CMK (cell line): ENCODE measurements around the gene ACSL6.

Experiments used
- DNase-seq: peaks from one replicate; pipeline ENCODE4 v3.0.0-alpha.2; 2010; ENCODE audit warnings: low read depth

The ACSL6 gene

DNA sequence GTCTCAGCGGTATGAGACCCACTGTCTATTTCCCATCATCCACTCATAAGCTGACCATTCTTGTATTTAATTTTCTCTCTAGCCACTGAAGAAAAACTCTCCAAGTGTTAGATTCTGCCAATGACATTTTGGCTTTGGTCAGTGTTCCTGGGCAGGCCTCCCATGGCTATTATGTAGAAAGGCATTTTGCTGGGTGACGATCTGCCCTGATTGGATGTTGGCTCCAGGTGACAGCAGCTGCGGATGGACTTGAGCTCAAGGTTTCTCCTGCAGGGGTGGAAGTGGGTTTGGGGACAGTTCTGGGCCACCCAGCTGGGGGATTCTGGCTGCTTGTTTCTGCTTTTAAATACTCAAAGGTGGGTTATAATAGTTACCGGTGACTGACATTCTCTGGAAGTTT, 31.6 kb downstream of the ACSL6 start:
- DNase-seq = no peak

DNA sequence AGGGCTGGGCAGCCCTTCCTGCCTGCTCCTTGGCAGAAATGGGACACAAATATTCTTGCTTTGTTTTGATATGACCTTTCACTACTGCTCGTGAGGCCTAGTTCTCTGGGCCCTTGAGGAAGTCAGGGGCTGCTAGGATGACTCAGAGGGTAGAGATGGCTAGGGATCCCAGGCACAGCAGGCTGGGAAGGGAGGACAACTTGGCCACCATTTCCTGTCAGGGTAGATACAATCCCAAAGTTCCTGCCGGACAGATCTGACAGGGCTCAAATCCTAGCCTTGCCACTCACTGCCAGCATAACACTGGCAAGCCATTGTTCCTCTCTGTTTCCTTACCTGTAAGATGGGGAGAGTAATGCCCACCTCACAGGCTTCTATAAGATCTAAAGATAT, 34.2 kb downstream of the ACSL6 start:
- no peak for DNase-seq

DNA sequence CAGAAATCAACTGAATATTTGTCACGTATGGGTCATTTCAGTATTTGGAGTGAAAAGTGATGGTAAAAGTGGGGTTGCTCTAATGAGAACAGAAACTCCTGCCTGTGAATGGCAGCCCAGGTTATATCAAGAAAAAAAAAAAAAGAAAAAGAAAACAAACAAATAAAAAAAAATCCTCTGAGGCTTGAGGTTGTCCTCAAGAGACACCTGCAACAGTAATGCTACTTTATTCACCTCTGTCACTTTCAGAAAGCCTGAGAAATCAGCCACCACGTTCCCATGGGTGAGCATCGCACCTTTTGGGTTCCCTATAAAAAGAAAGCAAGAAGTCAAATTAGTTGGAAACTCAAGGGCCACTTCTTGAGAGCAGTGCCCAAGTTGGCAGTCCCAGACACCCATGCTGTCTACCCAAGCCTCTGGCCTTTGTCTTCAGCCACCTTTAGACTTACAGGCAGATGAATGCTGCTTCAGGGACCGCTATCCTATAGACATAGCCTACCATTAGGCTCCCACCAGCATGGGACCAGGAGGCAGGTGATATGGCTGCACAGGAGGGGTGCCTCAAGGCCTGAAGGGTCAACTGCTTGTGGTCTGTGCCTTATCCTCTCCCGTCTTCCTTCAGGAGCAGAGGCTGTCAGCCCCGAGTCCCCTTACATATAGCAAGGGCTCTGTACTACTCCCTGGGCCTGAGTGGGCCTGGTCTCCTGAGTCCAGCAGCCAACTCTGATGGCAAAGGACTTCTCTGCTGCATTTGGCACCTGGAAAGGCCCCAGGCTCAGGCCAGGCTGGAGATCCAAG, 34.8 kb downstream of the ACSL6 start:
- DNase-seq = no peak

DNA sequence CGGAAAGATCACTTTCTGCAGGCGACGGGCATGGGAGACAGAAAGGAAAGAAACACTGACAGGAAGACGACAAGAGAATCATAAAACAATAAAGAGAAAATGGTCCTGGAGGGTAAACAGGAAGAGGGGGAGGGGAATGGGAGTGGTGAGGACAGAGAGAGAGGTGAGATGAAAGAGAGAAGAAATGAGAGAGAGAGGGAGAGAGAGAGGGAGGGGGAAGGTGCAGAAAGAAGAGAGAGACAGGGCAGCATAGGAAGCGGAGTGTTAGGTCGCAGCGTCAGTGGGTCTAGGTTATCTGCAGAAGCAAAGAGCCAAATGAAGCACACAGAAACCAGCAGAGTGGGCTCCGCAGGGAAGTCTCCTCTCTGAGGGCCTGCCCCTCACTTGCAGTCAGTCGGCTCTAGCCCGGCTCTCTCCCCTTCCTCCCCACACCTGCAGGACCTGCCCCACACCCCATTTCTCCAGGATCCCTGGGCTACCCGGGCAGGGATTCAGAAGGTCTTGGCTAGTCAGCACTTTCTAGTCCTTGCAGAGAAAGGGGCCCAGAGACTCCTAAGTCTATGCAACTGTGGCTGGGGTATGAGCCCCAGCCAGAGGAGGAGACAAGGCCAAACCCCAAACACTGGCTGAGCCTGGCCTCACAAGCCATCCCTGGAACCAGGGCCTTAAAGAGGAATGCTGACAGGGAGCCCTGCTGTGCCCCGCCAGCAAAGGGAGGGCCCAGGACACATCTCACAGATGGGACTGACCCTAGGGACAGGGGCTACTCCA, 36.3 kb downstream of the ACSL6 start:
- DNase-seq = no peak

DNA sequence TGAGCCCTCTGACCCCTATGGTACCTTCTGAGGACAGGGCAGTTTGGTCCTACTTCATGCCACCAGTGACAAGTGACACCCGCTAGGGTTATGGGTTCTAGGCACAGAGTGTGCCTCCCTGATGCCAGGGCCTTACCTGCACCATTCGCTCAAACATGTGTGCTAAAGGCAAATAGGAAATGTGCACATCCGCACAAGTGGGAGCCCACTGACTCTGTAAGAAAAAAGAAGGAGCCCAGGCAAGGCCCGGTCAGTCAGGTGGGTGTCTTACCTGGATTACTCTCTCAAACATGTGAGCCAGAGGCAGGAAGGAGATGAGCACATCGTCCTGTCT, 36.9 kb downstream of the ACSL6 start:
- DNase-seq = no peak

DNA sequence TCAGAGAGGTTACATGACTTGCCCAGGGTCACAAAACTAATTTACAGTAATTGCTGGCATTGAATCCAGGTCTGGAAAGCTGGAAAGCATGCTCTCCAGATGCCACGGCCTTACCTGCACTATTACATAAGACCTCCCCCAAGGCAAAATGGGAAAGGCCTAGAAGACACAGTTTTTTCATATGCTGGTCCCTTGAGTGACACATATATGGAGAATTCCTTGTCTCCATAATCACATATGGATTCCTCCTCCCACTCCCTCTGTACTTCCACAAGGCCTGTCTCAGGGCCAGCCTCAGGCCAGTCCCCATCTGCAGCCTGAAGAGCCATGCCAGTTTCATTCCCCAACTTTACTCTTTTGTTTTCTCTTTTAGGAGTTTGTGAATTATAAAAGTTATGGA, 37.4 kb downstream of the ACSL6 start:
- DNase-seq = no peak

DNA sequence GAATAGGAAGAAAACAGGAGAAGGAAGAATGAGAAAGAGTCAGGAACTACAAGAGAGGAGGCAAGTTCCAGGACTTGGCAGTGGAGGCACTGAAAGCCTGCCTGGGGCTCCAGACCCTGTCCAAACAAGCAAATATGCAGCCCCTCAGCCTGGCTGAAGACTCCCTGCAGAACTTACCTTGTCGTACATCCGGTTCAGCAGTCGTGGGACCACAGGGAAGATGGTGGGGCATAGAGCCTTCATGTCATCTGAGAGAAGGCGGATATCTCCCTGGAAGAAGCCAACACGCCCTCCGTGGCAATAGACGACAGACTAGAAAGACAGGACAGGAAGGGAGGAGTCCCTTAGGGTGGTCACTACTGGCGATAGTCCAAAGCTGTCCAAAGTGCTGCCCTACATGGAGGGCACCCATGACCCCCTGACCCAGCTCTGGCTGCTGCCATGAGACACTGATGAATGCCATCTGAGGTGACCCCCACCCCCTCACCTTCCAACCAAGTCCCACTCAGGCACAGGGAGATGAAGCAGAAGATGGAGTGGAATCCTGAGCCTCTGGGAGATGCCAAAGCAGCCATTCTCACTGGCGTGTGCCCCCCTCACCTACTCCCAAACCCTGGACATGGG, 38.3 kb downstream of the ACSL6 start:
- no peak for DNase-seq

DNA sequence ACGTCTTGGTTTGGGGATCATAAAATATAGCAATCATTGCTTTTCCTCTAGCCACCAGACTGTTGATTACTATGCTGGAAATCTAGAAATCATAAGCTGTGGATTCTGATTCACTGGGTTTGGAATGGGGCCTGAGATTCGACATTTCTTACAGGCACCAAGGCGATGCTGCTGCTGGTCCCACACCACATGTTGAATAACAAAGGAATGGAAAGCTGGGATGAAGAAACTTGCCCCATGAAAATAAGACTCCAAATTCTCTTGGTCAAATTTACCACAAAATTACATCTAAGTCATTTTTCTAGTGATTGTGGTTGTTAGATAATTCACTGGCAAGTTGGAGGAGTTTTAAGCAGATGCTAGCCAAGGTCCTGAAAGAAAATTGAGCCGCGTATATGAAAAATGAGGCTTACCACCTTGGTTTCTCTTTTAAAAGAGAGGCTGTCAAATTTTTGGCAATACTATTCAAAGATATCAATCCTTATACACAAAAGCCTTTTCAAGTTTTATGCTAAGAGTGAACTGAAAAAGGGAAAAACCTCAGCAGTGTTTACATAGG, 43.0 kb downstream of the ACSL6 start:
- no peak for DNase-seq

DNA sequence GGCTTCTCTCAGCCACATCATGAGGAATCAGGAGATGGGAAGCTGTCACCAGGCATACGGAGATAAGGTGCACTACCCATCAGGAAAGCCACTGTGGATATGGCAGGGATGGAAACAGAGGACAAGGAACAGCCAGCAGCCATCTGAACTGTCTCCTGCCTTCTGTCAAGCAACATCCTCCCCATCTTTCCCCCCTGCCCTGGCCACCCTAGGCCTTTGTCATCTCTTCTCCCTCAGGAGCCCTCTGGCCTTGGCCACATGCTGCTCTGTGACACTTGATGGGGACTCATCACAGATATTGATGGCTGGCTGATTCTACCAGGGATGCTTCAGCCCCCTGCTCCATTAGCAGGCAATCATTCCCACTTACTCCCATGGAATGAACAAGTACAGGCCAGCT, 44.9 kb downstream of the ACSL6 start:
- no peak for DNase-seq

DNA sequence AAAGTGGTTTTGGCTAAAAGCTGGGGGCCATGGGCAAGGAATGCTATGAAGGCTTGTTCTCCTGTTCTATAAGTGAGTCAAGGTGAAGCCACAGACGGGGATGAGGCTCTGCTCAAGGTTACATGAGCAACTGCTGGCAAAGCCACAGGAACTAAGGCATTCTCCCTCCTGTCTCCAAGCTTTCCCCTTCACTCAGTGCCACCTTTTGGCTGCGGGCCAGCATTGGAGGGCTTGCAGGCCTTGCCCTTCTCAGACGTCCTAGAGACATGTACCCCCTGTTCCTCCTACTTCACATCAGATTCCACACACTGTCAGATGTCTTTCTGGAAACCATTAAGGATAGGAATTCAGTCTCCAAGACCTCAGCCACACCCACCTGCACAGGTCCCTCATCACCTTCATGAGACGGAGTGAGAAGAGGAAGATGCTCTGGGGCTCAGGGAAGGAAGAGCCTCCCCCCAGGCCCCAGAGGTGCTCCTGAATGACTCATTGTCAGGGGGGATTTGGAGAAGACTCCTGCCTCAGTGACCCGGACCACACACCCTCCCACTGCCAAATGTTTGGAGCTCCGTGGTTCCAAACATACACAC, 45.5 kb downstream of the ACSL6 start:
- no peak for DNase-seq

DNA sequence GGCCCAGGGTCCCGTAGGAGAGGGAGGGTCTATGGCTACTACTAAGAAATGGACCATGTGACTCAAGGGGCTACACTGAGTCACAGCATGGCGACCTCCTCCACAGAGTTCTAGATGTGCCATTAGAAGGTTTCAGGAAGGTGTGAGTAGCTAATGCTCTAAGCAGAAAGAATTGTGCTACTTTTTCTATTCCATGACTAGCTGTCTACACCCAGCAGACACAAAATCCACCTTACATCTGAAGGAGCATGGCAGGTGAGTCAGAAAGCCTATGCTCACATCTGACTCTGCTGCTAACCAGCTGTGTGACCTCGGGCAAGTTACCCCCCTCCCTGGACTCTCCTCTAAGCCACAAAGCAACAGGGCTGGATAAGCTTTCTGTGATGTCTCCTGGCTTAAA, 51.6 kb downstream of the ACSL6 start:
- no peak for DNase-seq

DNA sequence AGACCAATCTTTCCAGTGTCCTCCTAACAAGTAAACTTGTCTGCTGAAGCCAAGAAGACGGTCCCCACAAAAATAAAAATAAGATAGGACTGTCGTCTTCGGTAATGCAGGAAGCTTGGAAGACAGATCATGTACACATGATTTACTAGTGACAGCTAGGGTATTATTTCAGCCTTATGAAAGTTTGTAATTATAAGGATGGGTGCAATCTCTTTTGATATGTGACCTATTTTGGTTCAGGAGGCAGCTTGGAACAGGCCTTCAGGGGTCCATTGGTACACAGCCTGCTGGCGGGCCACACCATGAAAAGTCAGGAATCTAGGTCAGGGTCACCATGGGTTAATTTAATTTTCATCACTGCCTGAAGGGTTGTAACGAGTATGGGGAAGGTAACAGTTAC, 52.3 kb downstream of the ACSL6 start:
- no peak for DNase-seq

DNA sequence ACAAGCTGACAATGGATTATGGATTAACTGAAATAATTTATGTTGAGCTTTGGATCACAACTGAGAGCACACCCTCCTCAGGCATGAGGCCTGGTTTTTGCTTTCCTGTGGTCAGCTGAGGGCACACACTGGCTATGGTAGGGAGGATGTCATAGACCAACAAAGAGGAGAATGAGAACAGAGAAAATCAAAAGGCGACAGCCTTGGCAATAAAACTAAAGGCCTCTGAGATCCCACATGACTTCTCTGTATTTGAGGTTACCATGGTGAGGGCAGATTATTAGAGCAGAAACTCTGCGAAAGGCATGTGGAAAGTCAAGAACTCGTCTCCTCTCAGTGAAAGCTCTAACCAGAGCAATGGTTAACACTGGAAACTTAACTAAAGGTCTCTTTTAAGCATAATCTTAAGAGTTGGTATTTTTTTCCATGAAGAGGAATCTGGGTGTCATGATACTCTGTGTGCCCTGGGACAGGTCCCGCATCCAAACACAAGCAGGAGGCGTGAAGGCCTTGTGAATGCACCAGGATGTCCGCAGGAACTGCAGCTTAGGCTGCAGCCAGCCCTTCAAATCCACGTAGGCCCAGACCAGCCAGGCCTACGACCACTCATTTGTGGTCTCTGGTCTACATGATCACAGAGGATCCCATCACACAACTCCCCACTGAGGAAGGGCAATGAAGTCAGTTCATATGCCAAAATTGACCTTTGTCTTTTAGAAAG, 53.6 kb downstream of the ACSL6 start:
- no peak for DNase-seq

DNA sequence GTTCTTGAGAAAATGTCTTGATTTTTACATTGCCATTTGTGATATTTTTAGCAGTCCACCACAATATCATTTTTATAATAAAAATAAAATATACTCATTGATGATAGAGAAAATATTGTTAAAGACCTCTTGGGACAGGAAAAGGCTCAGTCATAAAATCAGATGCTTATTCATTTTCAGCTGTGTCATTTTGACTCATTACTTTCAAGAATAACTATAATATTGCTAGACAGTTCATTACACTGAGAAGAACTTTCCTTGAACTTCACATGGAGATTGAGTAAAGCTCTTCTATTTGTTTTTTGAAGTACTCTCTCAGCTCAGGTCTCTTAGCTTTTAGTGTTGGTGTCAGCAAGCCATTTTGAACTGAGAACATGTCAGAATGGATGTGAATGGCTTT, 57.5 kb downstream of the ACSL6 start:
- no peak for DNase-seq

DNA sequence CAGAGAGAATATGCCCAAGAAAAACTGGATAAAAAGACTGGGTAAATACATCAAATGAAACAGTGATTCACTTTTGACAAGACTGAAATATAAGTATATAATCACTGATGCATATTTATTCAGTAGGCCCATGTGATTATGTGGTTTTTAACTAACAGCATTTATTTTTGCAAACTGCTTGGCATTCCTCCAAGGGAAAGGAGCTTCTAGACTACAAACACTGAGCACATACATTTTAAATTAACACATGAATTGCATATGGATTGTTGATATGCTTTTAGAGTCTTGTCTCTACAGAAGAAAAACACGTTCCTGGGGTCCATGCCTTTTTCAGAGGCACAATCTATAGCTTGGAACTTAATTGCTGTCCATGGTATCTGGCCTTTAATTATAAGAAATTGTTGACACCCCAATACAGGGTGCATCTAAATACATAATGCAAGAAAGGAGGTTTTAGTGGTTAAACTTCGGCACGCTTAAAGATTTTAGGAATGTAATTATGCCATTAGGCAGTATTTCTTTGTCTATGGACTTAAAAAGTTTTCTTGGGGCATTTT, 59.1 kb downstream of the ACSL6 start:
- DNase-seq = no peak

DNA sequence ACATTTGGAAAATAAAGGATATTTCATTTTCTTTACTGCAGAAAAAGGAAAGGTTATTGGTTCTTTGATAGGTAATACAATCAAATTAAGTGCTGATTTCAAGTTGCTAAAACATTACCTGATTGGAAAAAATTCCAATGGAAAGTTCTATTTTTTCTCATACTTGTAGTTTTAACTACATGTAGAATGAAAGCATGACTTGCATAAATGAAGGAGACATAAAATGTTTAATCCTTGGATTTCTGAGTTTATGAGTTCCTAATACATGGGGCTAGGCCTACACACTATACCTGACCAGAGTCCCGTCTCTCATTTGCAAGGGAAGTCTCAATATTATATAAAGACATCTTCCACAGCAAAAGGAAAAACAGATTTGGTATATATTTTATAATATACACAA, 60.8 kb downstream of the ACSL6 start:
- DNase-seq = no peak

DNA sequence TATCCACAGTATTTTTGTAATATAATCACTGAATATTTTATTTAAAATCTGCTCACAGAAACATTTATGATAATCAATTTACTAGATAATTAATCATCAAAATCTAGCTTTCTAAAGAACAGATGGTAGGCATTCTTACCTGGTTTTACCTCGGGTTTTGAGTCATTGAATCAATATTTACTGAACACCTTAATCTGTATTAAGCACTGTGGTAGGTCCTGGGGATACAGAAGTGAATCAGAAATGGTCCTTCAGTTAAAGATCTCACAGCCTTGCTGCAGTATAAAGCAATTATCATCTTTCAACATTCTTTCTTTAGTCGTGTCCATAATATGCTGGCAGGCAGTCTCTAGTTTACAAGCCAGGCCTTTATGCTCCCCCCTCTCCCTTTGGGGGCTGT, 64.0 kb downstream of the ACSL6 start:
- no peak for DNase-seq

DNA sequence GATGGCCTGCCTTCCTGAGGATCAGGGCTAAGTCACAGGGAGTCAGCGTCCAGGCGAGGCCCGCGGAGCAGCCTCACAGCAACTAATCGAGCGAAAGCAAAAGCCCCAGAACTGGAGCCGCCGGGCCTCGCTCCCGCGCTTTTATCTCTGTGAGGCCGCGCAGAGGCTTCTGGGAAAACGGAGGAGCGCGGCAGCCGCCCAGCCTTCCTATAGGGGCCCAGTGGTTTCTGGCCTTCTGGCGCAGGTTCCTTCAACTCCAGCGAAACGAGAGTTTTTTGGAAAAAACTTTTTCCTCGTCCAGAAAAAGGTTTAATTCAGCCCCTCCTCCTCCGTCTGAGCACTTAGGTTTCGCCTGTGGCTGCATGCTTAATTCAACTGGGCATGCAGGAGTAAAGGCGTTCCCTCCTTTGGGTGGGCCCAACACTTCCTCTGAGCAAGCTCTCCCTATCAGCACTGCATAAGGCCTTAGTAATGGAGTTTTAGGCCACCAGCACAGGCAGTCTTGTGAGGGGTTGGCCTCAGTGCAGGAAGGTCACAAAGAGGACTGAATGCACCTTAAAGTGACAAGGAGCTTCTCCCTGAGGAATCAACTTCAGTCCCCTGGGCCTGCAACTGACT, 65.8 kb downstream of the ACSL6 start, which contains the start of gene MEIKIN:
Gene MEIKIN (minus strand): TSS at position 113 of the 618 bp plus-strand sequence. CDS start 158 bp downstream, outside the sequence.
- DNase-seq = no peak

DNA sequence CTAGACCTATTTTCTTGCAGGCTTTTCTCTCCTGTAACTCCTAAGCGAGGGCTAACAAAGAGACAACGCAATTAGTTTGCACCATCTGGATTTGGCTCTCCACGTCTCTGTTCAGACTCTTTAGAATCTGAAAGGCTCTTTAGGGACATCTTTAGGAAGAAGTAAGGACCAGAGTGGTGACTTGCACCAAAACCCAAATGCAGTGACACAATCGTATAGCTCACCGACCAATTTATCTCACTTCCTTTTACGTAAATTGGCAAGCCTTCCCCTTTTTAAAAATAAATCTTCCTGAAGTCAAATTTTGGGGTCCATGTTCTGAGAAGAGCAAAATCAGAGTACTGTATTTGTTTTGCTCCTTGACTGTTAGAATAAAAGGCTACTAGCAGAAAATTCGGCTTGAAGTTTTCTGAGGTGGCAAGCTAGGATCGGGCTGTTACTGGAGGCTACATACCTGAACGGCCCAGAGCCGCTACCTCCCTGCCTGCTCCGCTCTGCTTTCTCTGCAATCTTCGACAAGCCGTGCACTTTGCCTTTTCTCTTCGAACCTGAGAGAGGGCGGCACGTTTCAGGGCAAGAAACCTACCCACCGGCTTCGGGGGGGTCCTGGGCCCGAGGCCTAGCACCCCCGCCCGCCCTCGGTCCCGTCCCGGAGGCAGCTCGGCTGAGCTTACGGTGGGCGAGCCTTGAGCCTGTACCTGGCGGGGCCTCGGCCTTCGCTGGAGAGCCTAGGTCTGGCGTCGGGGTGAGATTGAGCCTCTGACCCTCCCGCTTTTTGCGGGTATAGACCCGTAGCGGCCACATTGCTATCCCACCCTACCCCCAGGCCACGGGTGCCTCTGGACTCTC, 66.5 kb downstream of the ACSL6 start:
- DNase-seq = no peak

DNA sequence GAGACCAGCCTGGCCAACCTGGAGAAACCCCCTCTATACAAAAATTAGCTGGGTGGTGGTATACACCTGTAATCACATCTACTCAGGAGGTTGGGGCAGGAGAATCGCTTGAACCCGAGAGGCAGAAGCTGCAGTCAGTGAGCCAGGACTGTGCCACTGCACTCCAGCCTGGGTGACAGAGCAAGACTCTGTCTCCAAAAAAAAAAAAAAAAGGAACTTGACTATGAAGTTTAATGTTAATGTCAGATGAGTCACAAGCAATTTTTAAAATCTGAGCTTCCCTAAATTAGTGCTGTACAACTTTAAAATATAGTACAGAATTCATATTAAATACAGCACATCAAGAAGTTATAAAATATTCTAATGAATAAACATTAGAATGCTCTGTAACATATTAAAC, 67.5 kb downstream of the ACSL6 start:
- no peak for DNase-seq
